Measurements from ENCODE around the gene VWA2.

GRCh38 chr10:114306116-114306973 lies 67.3 kb downstream of the VWA2 start:
- TF ChIP-seq POLR2AphosphoS5 (IDR thresholded peaks at IDR 0.05; ENCODE audit: low read depth, low read length), result no peak; the same call in 1 of the 2 replicates
- no peak for TF ChIP-seq SIN3A (IDR thresholded peaks at IDR 0.05; ENCODE audit: borderline replicate concordance, low read depth, low read length)
- TF ChIP-seq FOXM1 (IDR thresholded peaks at IDR 0.05; ENCODE audit: low read depth), result no peak; the same call in 1 of the 2 replicates
- TF ChIP-seq, protein P1, sequence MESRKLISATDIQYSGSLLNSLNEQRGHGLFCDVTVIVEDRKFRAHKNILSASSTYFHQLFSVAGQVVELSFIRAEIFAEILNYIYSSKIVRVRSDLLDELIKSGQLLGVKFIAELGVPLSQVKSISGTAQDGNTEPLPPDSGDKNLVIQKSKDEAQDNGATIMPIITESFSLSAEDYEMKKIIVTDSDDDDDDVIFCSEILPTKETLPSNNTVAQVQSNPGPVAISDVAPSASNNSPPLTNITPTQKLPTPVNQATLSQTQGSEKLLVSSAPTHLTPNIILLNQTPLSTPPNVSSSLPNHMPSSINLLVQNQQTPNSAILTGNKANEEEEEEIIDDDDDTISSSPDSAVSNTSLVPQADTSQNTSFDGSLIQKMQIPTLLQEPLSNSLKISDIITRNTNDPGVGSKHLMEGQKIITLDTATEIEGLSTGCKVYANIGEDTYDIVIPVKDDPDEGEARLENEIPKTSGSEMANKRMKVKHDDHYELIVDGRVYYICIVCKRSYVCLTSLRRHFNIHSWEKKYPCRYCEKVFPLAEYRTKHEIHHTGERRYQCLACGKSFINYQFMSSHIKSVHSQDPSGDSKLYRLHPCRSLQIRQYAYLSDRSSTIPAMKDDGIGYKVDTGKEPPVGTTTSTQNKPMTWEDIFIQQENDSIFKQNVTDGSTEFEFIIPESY (IDR thresholded peaks at IDR 0.05; ENCODE audit: borderline replicate concordance, low read depth), result no peak
- TF ChIP-seq FOXJ3 (CRISPR knock-in tag; IDR thresholded peaks at IDR 0.05), result no peak
- no peak for TF ChIP-seq TAF1 (IDR thresholded peaks at IDR 0.05; ENCODE audit: borderline replicate concordance, low read depth, low read length)
- TF ChIP-seq CTCF (IDR thresholded peaks at IDR 0.05), result no peak
- TF ChIP-seq GABPA (IDR thresholded peaks at IDR 0.05; ENCODE audit: low read depth), result no peak
- no peak for TF ChIP-seq RAD21 (IDR thresholded peaks at IDR 0.05; ENCODE audit: low read length)
- TF ChIP-seq NFIC (IDR thresholded peaks at IDR 0.05; ENCODE audit: borderline replicate concordance), result peak; percentile 77
- TF ChIP-seq REST (IDR thresholded peaks at IDR 0.05; ENCODE audit: low read depth, low read length), result no peak
- peak in 1 of 2 experiments; percentile 81; a peak in 1 of 4 replicates for TF ChIP-seq EP300 (IDR thresholded peaks at IDR 0.05; ENCODE audit: borderline replicate concordance in 1 of 2, low read depth in 1 of 2, low read length in 1 of 2)
- TF ChIP-seq RFX5 (IDR thresholded peaks at IDR 0.05; ENCODE audit: low read length), result no peak

Data from SK-N-SH (cell line).